ENCODE measurements around the gene PLXNB2. TPM values are rescaled to one million over a fixed set of nuclear protein-coding genes. Genes with fewer than 3 reads are reported as not detected.

Gene PLXNB2
- total RNA-seq, 2 donors from 2014 or later: 10.3 to 13.1 TPM

GRCh38 chr22:50292643-50293440 is 14.6 kb downstream of the PLXNB2 start:
- H3K27ac Mint-ChIP-seq: no peak overlapping the region
- H3K36me3 Mint-ChIP-seq: no peaks in the 10 kb centered on the region
- H3K9me3 Mint-ChIP-seq: no peaks in the 10 kb centered on the region
- DNase-seq (ENCODE audit: low spot score in 2 of 2) (no peak), ATAC-seq (peak in 1 of 2 donors; percentile 44)

GRCh38 chr22:50289942-50290630 is 17.4 kb downstream of the PLXNB2 start:
- Mint-ChIP-seq H3K36me3 (no peaks in the 10 kb centered on the region), H3K27ac (no peak overlapping the region), H3K9me3 (no peaks in the 10 kb centered on the region)
- ATAC-seq (no peak), DNase-seq (ENCODE audit: low spot score in 2 of 2) (no peak)

GRCh38 chr22:50289151-50289941 is 18.1 kb downstream of the PLXNB2 start:
- Mint-ChIP-seq H3K27ac (no peak overlapping the region), H3K36me3 (no peaks in the 10 kb centered on the region), H3K9me3 (no peaks in the 10 kb centered on the region)
- ATAC-seq (no peak), DNase-seq (ENCODE audit: low spot score in 2 of 2) (no peak)

GRCh38 chr22:50287731-50288130 is 19.7 kb downstream of the PLXNB2 start:
- no peaks in the 10 kb centered on the region for H3K36me3 Mint-ChIP-seq
- no peak for ATAC-seq
- no peak overlapping the region for H3K27ac Mint-ChIP-seq
- DNase-seq (ENCODE audit: low spot score in 2 of 2): no peak
- no peaks in the 10 kb centered on the region for H3K9me3 Mint-ChIP-seq

GRCh38 chr22:50286701-50287318 is 20.6 kb downstream of the PLXNB2 start:
- DNase-seq (ENCODE audit: low spot score in 2 of 2) (no peak), ATAC-seq (no peak)
- no peaks in the 10 kb centered on the region for H3K9me3 Mint-ChIP-seq
- H3K27ac Mint-ChIP-seq: no peak overlapping the region
- H3K36me3 Mint-ChIP-seq: no peaks in the 10 kb centered on the region

GRCh38 chr22:50286275-50286674 is 21.2 kb downstream of the PLXNB2 start:
- ATAC-seq (no peak), DNase-seq (ENCODE audit: low spot score in 2 of 2) (no peak)
- Mint-ChIP-seq H3K9me3 (no peaks in the 10 kb centered on the region), H3K36me3 (no peaks in the 10 kb centered on the region), H3K27ac (no peak overlapping the region)

GRCh38 chr22:50285568-50286229 is 21.7 kb downstream of the PLXNB2 start:
- Mint-ChIP-seq H3K36me3 (no peaks in the 10 kb centered on the region), H3K27ac (no peak overlapping the region), H3K9me3 (no peaks in the 10 kb centered on the region)
- DNase-seq (ENCODE audit: low spot score in 2 of 2) (no peak), ATAC-seq (no peak)

- Mint-ChIP-seq H3K36me3 (no peaks in the 10 kb centered on the region), H3K27ac (no peak overlapping the region), H3K9me3 (no peaks in the 10 kb centered on the region)
- ATAC-seq (no peak), DNase-seq (ENCODE audit: low spot score in 2 of 2) (no peak)
Observed at GRCh38 chr22:50284479-50284878, 23.0 kb downstream of the PLXNB2 start.

GRCh38 chr22:50283821-50284220 is 23.6 kb downstream of the PLXNB2 start:
- Mint-ChIP-seq H3K9me3 (no peaks in the 10 kb centered on the region), H3K27ac (no peak overlapping the region), H3K36me3 (no peaks in the 10 kb centered on the region)
- ATAC-seq: no peak
- no peak for DNase-seq (ENCODE audit: low spot score in 2 of 2)

GRCh38 chr22:50282361-50283155 is 24.9 kb downstream of the PLXNB2 start:
- H3K27ac Mint-ChIP-seq: no peak overlapping the region
- DNase-seq (ENCODE audit: low spot score in 2 of 2) (no peak), ATAC-seq (no peak)
- no peaks in the 10 kb centered on the region for H3K36me3 Mint-ChIP-seq
- H3K9me3 Mint-ChIP-seq: no peaks in the 10 kb centered on the region

GRCh38 chr22:50281957-50282356 is 25.5 kb downstream of the PLXNB2 start:
- Mint-ChIP-seq H3K27ac (no peak overlapping the region), H3K36me3 (no peaks in the 10 kb centered on the region), H3K9me3 (no peaks in the 10 kb centered on the region)
- no peak for DNase-seq (ENCODE audit: low spot score in 2 of 2)
- no peak for ATAC-seq

- DNase-seq (ENCODE audit: low spot score in 2 of 2): no peak
- no peak for ATAC-seq
- H3K27ac Mint-ChIP-seq: no peak overlapping the region
- H3K36me3 Mint-ChIP-seq: no peaks in the 10 kb centered on the region
- H3K9me3 Mint-ChIP-seq: no peaks in the 10 kb centered on the region
Observed at GRCh38 chr22:50281384-50281760, 26.1 kb downstream of the PLXNB2 start.

- no peak for ATAC-seq
Observed at GRCh38 chr22:50280708-50281383, 26.6 kb downstream of the PLXNB2 start.

GRCh38 chr22:50280022-50280707 is 27.3 kb downstream of the PLXNB2 start:
- Mint-ChIP-seq H3K36me3 (no peaks in the 10 kb centered on the region), H3K9me3 (no peaks in the 10 kb centered on the region), H3K27ac (no peak overlapping the region)
- no peak for DNase-seq (ENCODE audit: low spot score in 2 of 2)
- ATAC-seq: no peak

More at GRCh38 chr22:50280708-50281383, 26.6 kb downstream of the PLXNB2 start:
- H3K9me3 Mint-ChIP-seq: no peaks in the 10 kb centered on the region
- no peak overlapping the region for H3K27ac Mint-ChIP-seq
- no peaks in the 10 kb centered on the region for H3K36me3 Mint-ChIP-seq
- DNase-seq (ENCODE audit: low spot score in 2 of 2): no peak
